Heart right ventricle (tissue), 16 donors: ENCODE measurements around the gene ZMYM2. TPM values are rescaled to one million over a fixed set of nuclear protein-coding genes. Genes with fewer than 3 reads are reported as not detected.

Source experiments
- ATAC-seq, 8 donors: fragments of 200-7000 bp; cut with Tn5 transposase; one replicate each; pipeline ENCODE4 v1.9.1; 2020; ENCODE audit warnings: mild to moderate bottlenecking in 8 of 8, moderate library complexity in 8 of 8, moderate number of reproducible peaks in 1 of 8
- DNase-seq, 2 donors: peaks; one replicate each; pipeline ENCODE4 v3.0.0-alpha.2; 2020
- H3K27ac ChIP-seq, 10 donors: fragments of 200-600 bp; sonication (generic) in 2 of 10; one replicate each; pipeline versions ENCODE4 v1.5.0 to v1.8.0; 2020 to 2022; ENCODE audit warnings: mild to moderate bottlenecking in 3 of 10
- H3K27me3 ChIP-seq, 7 donors: fragments of 200-600 bp; one replicate each; pipeline ENCODE4 v1.8.0; 2021 to 2022; ENCODE audit warnings: mild to moderate bottlenecking in 2 of 7
- H3K36me3 ChIP-seq, 9 donors: fragments of 200-600 bp; sonication (generic) in 1 of 9; one replicate each; pipeline versions ENCODE4 v1.5.0 to v1.8.0; 2020 to 2022; ENCODE audit warnings: mild to moderate bottlenecking in 2 of 9
- H3K4me1 ChIP-seq, 9 donors: fragments of 200-600 bp; sonication (generic) in 1 of 9; one replicate each; pipeline versions ENCODE4 v1.5.0 to v1.8.0; 2020 to 2022; ENCODE audit warnings: mild to moderate bottlenecking in 4 of 9
- H3K4me3 ChIP-seq, 10 donors: fragments of 200-600 bp; sonication (generic) in 2 of 10; one replicate each; pipeline versions ENCODE4 v1.5.0 to v1.8.0; 2020 to 2022; ENCODE audit warnings: mild to moderate bottlenecking in 7 of 10, moderate library complexity in 2 of 10
- H3K9me3 ChIP-seq, 11 donors: fragments of 200-600 bp in 10 of 11; sonication (generic) in 2 of 11; one replicate each; pipeline versions ENCODE4 v1.5.0 to v1.8.0; 2013 to 2022; ENCODE audit warnings: mild to moderate bottlenecking in 2 of 11, control low read depth in 1 of 11, moderate library complexity in 1 of 11
- WGBS, 2 donors: extraction: QIAGEN DNeasy Blood & Tissue Kit; methylation state at CpG; one replicate each; pipeline ENCODE4 v1.1.7; 2013; ENCODE audit warnings: inconsistent platforms in 1 of 2; 5-methylcytosine and 5-hydroxymethylcytosine counted together
- intact Hi-C, 10 donors: fragments of 100-400 bp; cut with DNase I; formaldehyde crosslinking; loops; one replicate each; pipeline versions ENCODE4 v1.11.1 to v1.14.2; 2022
- long read RNA-seq, 3 donors: library from polyadenylated mRNA; unstranded; transcript quantifications; one replicate each; pipeline ENCODE4 v2.0.0, GENCODE V29; 2020 to 2021
- polyA plus RNA-seq, 2 donors: library from polyadenylated mRNA; stranded (reverse); fragments of 200-250 nt; gene quantifications; one replicate each; pipeline ENCODE4 v1.2.3, GENCODE V29; 2013
- total RNA-seq, 10 donors: library from RNA; stranded (reverse); fragmentation: NEBNext Ultra II Directional in 3 of 10; extraction: Animal tissue kit (Norgen Biotek cat#: 25700) in 3 of 10; gene quantifications; one replicate each; pipeline versions ENCODE4 v1.2.1 to v1.2.4, GENCODE V29; 2021 to 2023
- TF ChIP-seq, protein P1 (sequence below), 9 donors: fragments of 200-600 bp; sonication (generic) in 2 of 9; IDR thresholded peaks; one replicate each; pipeline versions ENCODE4 v1.5.0 to v1.8.0; 2021 to 2022; ENCODE audit warnings: antibody characterized with exemption in 9 of 9, mild to moderate bottlenecking in 5 of 9, moderate library complexity in 1 of 9
- donor health status: Arrhythmogenic right ventricular cardiomyopathy.
- donor health status: ischemic (EF 13 %, LVEDD 7.1; RV severe dilation, severe dysfunction).
- donor health status: healthy with polysubstance abuse.
- donor health status: DM: no; HTN: yes; CAD: no.
- donor health status: DM: no; HTN: no; CAD: no.
- donor health status: ischemic (EF 25% LVEDD 6.9; RV normal size, moderate dysfunction).
- donor health status: ischemic (EF 25% LVEDD 5.7; RV mildly dilated, moderate dysfunction).
- donor health status: healthy.
- donor health status: DM: yes; HTN: yes; CAD: no.
- donor health status: Ischemic cardiomyopathy.
- donor health status: ischemic (EF 35%, LVEDD 5.7; RV mildly dilated, moderate dysfunction).
- donor health status: nonischemic (EF 11% LVEDD 7.7; RV severe dilation, severe dysfunction).
- donor health status: DM: yes; HTN: yes; CAD: no.
- donor health status: PGD.
- donor health status: ischemic (EF 29% LVEDD 5.4; RV normal size, mild dysfunction).
- donor health status: nonischemic (EF 23%, LVEDD 6.1; RV moderate dilation, normal function).

Gene ZMYM2
- total RNA-seq, result 10 to 100 TPM; 37.0 to 68.5 (median 51.5) TPM
- polyA plus RNA-seq, result 10 to 100 TPM in 1 of 2 donors, 1 to 10 TPM in 1; 9.2 to 22.5 TPM
- long read RNA-seq, donor 1, full-length matches to known transcripts, result 1 of 27 reads
- long read RNA-seq, donor 1, partial matches to known transcripts, result 18 of 27 reads
- long read RNA-seq, donor 1, other reads (novel, unspliced or antisense), result 8 of 27 reads
- long read RNA-seq, donor 2, full-length matches to known transcripts, result 2 of 24 reads
- long read RNA-seq, donor 2, partial matches to known transcripts, result 13 of 24 reads
- long read RNA-seq, donor 2, other reads (novel, unspliced or antisense), result 9 of 24 reads
- long read RNA-seq, donor 3, full-length matches to known transcripts, result 4 of 43 reads
- long read RNA-seq, donor 3, partial matches to known transcripts, result 25 of 43 reads
- long read RNA-seq, donor 3, other reads (novel, unspliced or antisense), result 14 of 43 reads

DNA sequence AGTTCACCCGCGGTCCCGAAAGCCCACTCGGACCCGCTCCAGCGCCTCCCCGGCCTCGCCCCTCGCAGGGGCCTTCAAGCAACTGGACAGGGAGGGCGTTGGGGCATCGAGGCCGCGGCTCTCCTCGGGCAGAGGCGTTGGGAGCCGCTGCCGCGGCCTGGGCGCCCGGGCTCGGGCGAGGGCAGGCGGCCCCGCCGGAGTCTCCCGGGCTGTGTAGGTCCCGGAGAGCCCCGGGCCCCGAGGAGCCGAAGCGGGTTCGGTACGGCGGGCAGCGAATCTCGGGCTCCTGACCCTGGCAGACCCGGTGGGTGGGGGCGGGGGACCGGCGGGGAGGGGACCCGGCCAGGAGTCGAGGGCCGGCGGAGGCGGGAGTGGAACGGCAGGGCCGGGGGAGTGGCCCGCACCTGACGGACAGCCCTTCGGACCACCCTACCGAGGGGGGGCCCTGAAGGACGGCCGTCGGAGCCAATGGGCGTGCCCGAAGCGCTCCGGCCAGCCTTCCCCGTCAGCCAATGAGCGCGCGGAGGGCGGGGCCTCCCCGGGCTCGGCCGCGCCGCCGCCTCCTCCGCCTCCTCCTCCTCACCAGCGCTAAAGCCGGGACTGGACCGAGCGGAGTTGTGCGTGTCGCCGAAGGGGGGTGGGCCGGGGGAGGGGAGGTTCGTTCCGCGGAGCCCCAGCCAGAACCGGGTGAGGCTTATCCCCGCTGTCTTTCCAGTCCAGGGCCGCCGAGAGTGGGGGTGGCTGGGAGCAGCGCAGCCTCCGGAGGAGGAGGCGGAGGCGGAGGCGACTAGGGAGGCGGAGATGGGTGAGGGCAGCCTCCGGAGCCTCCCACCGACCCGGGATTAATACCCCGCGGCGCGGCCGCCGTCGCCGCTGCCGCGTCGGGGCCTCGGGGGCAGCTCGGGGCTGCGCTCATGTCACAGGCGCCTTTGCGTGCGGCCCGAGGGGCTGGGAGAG lies at the start of gene ZMYM2:
Gene ZMYM2, plus strand, starts transcription at position 573 of the 957 bp plus-strand sequence. CDS start 34,346 bp downstream, outside the sequence.
- peak; percentile 96 to 98 (median 97) for ATAC-seq
- Histone ChIP-seq H3K9me3 (no peaks in the 10 kb centered on the region), H3K36me3 (peaks cover 0 to 31% (median 0%) of the 10 kb centered on the region in 9 donors), H3K4me1 (peaks cover 2 to 43% (median 38%) of the 10 kb centered on the region in 9 donors), H3K4me3 (peak within 1 kb of the TSS; percentile 63 to 93 (median 88)), H3K27ac (peak within 1 kb of the TSS; percentile 94 to 100 (median 98)), H3K27me3 (no peaks in the 10 kb centered on the region)
- 0 to 1% methylated on average over 81 to 111 of the region's 112 CpGs for WGBS, 2 donors
- DNase-seq, result peak; percentile 99 to 100
- intact Hi-C loops, result loop anchor here in 8 of 10 donors (1.0 to 10.0 kb wide), 4 partner anchors 84 to 96 kb away; partner anchors contain the start of gene ZMYM5 (in 7 of the 8)
- TF ChIP-seq, protein P1, sequence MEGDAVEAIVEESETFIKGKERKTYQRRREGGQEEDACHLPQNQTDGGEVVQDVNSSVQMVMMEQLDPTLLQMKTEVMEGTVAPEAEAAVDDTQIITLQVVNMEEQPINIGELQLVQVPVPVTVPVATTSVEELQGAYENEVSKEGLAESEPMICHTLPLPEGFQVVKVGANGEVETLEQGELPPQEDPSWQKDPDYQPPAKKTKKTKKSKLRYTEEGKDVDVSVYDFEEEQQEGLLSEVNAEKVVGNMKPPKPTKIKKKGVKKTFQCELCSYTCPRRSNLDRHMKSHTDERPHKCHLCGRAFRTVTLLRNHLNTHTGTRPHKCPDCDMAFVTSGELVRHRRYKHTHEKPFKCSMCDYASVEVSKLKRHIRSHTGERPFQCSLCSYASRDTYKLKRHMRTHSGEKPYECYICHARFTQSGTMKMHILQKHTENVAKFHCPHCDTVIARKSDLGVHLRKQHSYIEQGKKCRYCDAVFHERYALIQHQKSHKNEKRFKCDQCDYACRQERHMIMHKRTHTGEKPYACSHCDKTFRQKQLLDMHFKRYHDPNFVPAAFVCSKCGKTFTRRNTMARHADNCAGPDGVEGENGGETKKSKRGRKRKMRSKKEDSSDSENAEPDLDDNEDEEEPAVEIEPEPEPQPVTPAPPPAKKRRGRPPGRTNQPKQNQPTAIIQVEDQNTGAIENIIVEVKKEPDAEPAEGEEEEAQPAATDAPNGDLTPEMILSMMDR (IDR thresholded peaks at IDR 0.05), result no peak

DNA sequence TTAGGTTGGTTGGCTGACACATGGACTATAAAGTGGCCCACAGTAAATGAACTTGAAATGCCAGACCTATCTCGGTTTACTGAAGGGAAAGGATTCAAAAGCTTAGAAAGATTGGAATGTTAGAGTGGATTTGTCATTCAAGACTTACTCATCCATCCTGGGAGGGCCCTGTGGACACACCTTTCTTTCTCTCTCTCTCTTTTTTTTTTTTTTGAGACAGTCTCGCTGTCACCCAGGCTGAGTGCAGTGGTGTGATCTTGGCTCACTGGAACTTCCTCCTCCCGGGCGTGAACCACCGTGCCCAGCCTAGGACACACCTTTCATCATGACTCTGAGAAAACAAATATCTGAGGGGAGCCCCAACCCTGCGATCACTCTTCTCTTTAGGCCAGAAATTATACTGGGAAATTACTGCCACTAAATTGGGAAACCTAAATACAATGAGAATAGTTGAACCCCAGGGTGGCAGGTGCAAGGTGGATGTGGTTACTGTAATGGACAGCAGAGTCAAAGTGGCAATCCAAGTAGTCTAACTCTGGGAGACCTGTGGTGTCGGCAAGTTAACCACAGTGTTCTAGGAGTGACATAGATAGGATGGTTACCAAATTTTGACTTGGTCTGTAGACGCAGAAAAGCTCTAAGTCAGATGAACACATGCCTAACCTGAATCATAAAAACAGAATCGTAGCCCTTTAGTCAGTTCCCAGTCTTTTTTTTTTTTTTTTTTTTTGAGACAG lies 48.0 kb upstream of the ZMYM2 start:
- 87 to 89% methylated on average over 9 of the region's 9 CpGs for WGBS, 2 donors
- H3K27me3 ChIP-seq, result no peaks in the 10 kb centered on the region
- no peaks in the 10 kb centered on the region for H3K4me1 ChIP-seq
- DNase-seq, result no peak
- H3K36me3 ChIP-seq, result no peaks in the 10 kb centered on the region
- no peak for ATAC-seq
- H3K4me3 ChIP-seq, result no peak overlapping the region
- TF ChIP-seq, protein P1 (IDR thresholded peaks at IDR 0.05), result no peak
- no peak overlapping the region for H3K27ac ChIP-seq
- intact Hi-C loops, result loop anchor here in 1 of 10 donors (10.0 kb wide), 1 partner anchor 546 kb away; no protein-coding TSS in a partner anchor
- no peaks in the 10 kb centered on the region for H3K9me3 ChIP-seq

DNA sequence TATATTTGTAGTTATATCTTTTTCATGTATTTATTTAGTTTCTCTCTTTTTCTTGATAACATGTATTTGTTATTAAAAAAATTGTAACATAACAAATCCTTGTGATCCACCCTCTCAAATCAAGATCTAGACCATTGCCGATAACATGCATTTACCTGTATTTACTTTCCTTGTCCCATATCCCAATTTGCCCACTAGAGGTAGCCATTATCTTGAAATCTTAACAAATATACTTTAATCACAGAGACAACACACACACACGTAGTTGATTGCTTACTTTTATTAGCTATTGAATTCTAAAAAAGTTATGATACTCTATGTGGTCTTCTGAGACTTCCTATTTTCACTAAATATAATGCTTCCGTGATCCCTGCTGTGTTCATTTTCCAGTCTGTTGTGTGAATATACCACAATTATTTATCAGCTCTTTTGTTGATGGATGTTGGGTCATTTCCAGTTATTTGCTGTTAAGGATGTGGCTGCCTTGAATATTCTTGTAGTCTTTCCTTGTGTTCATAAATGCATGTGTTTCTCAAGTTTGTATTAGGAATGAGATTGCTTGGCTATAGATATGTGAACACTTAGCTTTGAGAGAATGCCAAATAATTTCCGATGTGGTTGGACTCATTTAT lies 31.3 kb upstream of the ZMYM2 start:
- 40 to 41% methylated on average over 4 of the region's 4 CpGs for WGBS, 2 donors

More for the DNA sequence above, 31.3 kb upstream of the ZMYM2 start:
- Histone ChIP-seq H3K9me3 (no peaks in the 10 kb centered on the region), H3K4me3 (no peak overlapping the region), H3K36me3 (no peaks in the 10 kb centered on the region), H3K27ac (no peak overlapping the region), H3K27me3 (no peaks in the 10 kb centered on the region), H3K4me1 (no peaks in the 10 kb centered on the region)
- TF ChIP-seq, protein P1 (IDR thresholded peaks at IDR 0.05), result peak in 7 of 9 donors; percentile 22 to 51 (median 44)
- no peak for ATAC-seq
- no peak for DNase-seq
- intact Hi-C loops, result no loop called here
